H9 (cell line): ENCODE data around the gene STKLD1. TPM values are rescaled to one million over a fixed set of nuclear protein-coding genes. Genes with fewer than 3 reads are reported as not detected.

Experiments used
- DNase-seq: peaks from one replicate; pipeline ENCODE4 v3.0.0-alpha.2; 2017
- H2AFZ ChIP-seq: one replicate; pipeline ENCODE4 v1.6.1; 2013; ENCODE audit warnings: mild to moderate bottlenecking, low read length, control low read depth, moderate library complexity
- H2AK5ac ChIP-seq: 2 replicates; pipeline ENCODE4 v1.6.1; 2013; ENCODE audit warnings: low read length, control low read depth, mixed read lengths; ENCODE audit not compliant: insufficient read length
- H2BK120ac ChIP-seq: one replicate; pipeline ENCODE4 v1.6.1; 2013; ENCODE audit warnings: low read depth, mild to moderate bottlenecking, low read length, control low read depth, inconsistent platforms; ENCODE audit not compliant: poor library complexity, severe bottlenecking
- H2BK12ac ChIP-seq: 2 replicates; pipeline ENCODE4 v1.6.1; 2013; ENCODE audit warnings: low read length, control low read depth, mixed read lengths, low read depth; ENCODE audit not compliant: insufficient read length
- H2BK15ac ChIP-seq: 2 replicates; pipeline ENCODE4 v1.6.1; 2013; ENCODE audit warnings: low read depth, low read length, control low read depth
- H2BK20ac ChIP-seq: one replicate; pipeline ENCODE4 v1.6.1; 2013; ENCODE audit warnings: low read depth, mild to moderate bottlenecking, low read length, control low read depth, inconsistent platforms; ENCODE audit not compliant: poor library complexity, severe bottlenecking
- H2BK5ac ChIP-seq: 2 replicates; pipeline ENCODE4 v1.6.1; 2013; ENCODE audit warnings: low read length, control low read depth, mixed read lengths; ENCODE audit not compliant: insufficient read length
- H3K14ac ChIP-seq: 2 replicates; pipeline ENCODE4 v1.6.1; 2013; ENCODE audit warnings: low read length, control low read depth; ENCODE audit not compliant: insufficient read depth
- H3K18ac ChIP-seq: 2 replicates; pipeline ENCODE4 v1.6.1; 2013; ENCODE audit warnings: low read depth, mild to moderate bottlenecking, mixed read lengths, low read length, control low read depth; ENCODE audit not compliant: insufficient read length
- H3K23ac ChIP-seq: 2 replicates; pipeline ENCODE4 v1.6.1; 2013; ENCODE audit warnings: low read length, control low read depth, mixed read lengths, low read depth; ENCODE audit not compliant: insufficient read length
- H3K23me2 ChIP-seq: 2 replicates; pipeline ENCODE4 v1.6.1; 2013; ENCODE audit warnings: low read depth, mild to moderate bottlenecking, mixed read lengths, low read length, control low read depth; ENCODE audit not compliant: insufficient read length, poor library complexity, severe bottlenecking
- H3K27ac ChIP-seq: 2 replicates; pipeline ENCODE4 v1.5.1; 2013; ENCODE audit warnings: low read length, control low read depth, mixed read lengths, low read depth; ENCODE audit not compliant: insufficient read length
- H3K27me3 ChIP-seq: 2 replicates; pipeline ENCODE4 v1.6.1; 2013; ENCODE audit warnings: low read length, control low read depth, inconsistent platforms; ENCODE audit not compliant: insufficient read depth
- H3K4ac ChIP-seq: 2 replicates; pipeline ENCODE4 v1.6.1; 2013; ENCODE audit warnings: low read depth, mild to moderate bottlenecking, control low read depth, inconsistent platforms, low read length, moderate library complexity
- H3K4me1 ChIP-seq: 2 replicates; pipeline ENCODE4 v1.6.1; 2013; ENCODE audit warnings: low read length, control low read depth, inconsistent platforms; ENCODE audit not compliant: insufficient read depth
- H3K4me2 ChIP-seq: 2 replicates; pipeline ENCODE4 v1.6.1; 2013; ENCODE audit warnings: low read length, control low read depth, mixed read lengths; ENCODE audit not compliant: insufficient read length, insufficient read depth
- H3K56ac ChIP-seq: 2 replicates; pipeline ENCODE4 v1.6.1; 2013; ENCODE audit warnings: low read depth, mild to moderate bottlenecking, mixed read lengths, low read length, control low read depth; ENCODE audit not compliant: insufficient read length
- H3K79me1 ChIP-seq: 2 replicates; pipeline ENCODE4 v1.6.1; 2013; ENCODE audit warnings: low read depth, mild to moderate bottlenecking, moderate library complexity, low read length, control low read depth, inconsistent platforms; ENCODE audit not compliant: insufficient read depth, poor library complexity, severe bottlenecking
- H3K79me2 ChIP-seq: 2 replicates; pipeline ENCODE4 v1.6.1; 2013; ENCODE audit warnings: low read length, control low read depth, inconsistent platforms; ENCODE audit not compliant: insufficient read depth
- H3K9ac ChIP-seq: 2 replicates; pipeline ENCODE4 v1.6.1; 2013; ENCODE audit warnings: low read length, control low read depth, mixed read lengths; ENCODE audit not compliant: insufficient read length; ENCODE audit errors: extremely low read depth
- H3K9me3 ChIP-seq: one replicate; pipeline ENCODE4 v1.6.1; 2013; ENCODE audit warnings: low read depth, low read length, inconsistent platforms; ENCODE audit not compliant: control insufficient read depth
- H3T11ph ChIP-seq: one replicate; pipeline ENCODE4 v1.6.1; 2013; ENCODE audit warnings: mild to moderate bottlenecking, low read length, control low read depth, inconsistent platforms
- H4K20me1 ChIP-seq: one replicate; pipeline ENCODE4 v1.6.1; 2013; ENCODE audit not compliant: control insufficient read depth, insufficient read length, insufficient read depth
- H4K5ac ChIP-seq: 2 replicates; pipeline ENCODE4 v1.6.1; 2013; ENCODE audit warnings: low read depth, mild to moderate bottlenecking, mixed read lengths, low read length, control low read depth; ENCODE audit not compliant: insufficient read length
- H4K8ac ChIP-seq: replicated peaks from 2 replicates; pipeline ENCODE4 v1.6.1; 2013; ENCODE audit warnings: low read length, control low read depth, mixed read lengths, low read depth; ENCODE audit not compliant: insufficient read length
- H4K91ac ChIP-seq: 2 replicates; pipeline ENCODE4 v1.6.1; 2013; ENCODE audit warnings: low read depth, mild to moderate bottlenecking, moderate library complexity, mixed read lengths, low read length, control low read depth; ENCODE audit not compliant: insufficient read length
- H3K27ac Mint-ChIP-seq, 3 experiments: 2 replicates in 2 of 3; 3 replicates in 1 of 3; pipeline ENCODE4 v1.8.0; 2020 to 2021; ENCODE audit warnings: mixed read lengths in 3 of 3, mild to moderate bottlenecking in 1 of 3, moderate library complexity in 1 of 3
- H3K27me3 Mint-ChIP-seq: 2 replicates; pipeline ENCODE4 v1.8.0; 2021; ENCODE audit warnings: low read depth, mild to moderate bottlenecking, moderate library complexity, mixed read lengths
- H3K36me3 Mint-ChIP-seq, 3 experiments: 2 replicates in 2 of 3; 3 replicates in 1 of 3; pipeline ENCODE4 v1.8.0; 2020 to 2021; ENCODE audit warnings: low read depth in 3 of 3, mixed read lengths in 3 of 3; ENCODE audit not compliant: insufficient read depth in 1 of 3
- H3K4me1 Mint-ChIP-seq, 2 experiments: 2 replicates each; pipeline ENCODE4 v1.8.0; 2020; ENCODE audit warnings: mixed read lengths in 2 of 2
- H3K4me3 Mint-ChIP-seq, 2 experiments: 2 replicates in 1 of 2; 3 replicates in 1 of 2; pipeline ENCODE4 v1.8.0; 2020 to 2021; ENCODE audit warnings: mild to moderate bottlenecking in 2 of 2, mixed read lengths in 2 of 2, moderate library complexity in 1 of 2
- H3K9me3 Mint-ChIP-seq, 2 experiments: 2 replicates in 1 of 2; 3 replicates in 1 of 2; pipeline ENCODE4 v1.8.0; 2020; ENCODE audit warnings: mild to moderate bottlenecking in 2 of 2, mixed read lengths in 2 of 2, moderate library complexity in 1 of 2
- CTCF ChIP-seq: fragments of 200-600 bp; sonication (generic); conservative IDR thresholded peaks from 3 replicates; pipeline ENCODE4 v1.8.0; 2021; ENCODE audit warnings: antibody characterized with exemption, mild to moderate bottlenecking
- WGBS: extraction: QIAGEN DNeasy Blood & Tissue Kit; methylation state at CpG from one replicate; pipeline ENCODE4 v1.1.7; 2013; ENCODE audit warnings: missing lambda C conversion rate, low lambda C conversion rate, mixed read lengths; ENCODE audit not compliant: insufficient read length; ENCODE audit errors: extremely low coverage; 5-methylcytosine and 5-hydroxymethylcytosine counted together
- total RNA-seq: library from RNA; stranded (reverse); gene quantifications from 2 replicates; pipeline ENCODE4 v1.2.1, GENCODE V29; 2021

Gene STKLD1
- total RNA-seq, 1 experiment from 2014 or later, result 0.57 TPM

DNA sequence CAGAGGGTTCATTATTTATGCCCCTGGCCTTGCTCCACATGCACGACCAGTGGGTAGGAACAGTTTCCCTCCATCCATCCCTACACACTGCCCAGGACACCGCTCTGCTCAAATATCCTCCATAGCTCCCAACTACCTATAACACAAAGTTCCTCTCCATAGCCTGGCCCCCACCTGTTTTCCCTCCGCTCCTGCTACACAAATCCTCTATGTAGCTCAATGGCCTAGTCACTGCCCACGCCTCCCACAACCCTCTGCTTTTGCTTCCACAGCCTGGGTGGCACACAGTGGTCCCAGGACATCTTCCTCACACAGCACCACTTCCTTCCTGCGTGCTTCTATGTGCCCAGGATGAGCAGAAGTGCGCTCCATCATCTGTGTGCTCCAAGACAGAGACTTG, 21.2 kb downstream of the STKLD1 start:
- Histone ChIP-seq H3K27ac (no peak overlapping the region), H2BK120ac (no peak overlapping the region), H4K8ac (no peak overlapping the region), H3K79me1 (no peaks in the 10 kb centered on the region), H2BK20ac (no peak overlapping the region), H3T11ph (no peak overlapping the region), H2AK5ac (no peak overlapping the region), H3K4me1 (no peaks in the 10 kb centered on the region), H3K23me2 (no peaks in the 10 kb centered on the region), H3K56ac (no peak overlapping the region), H2BK15ac (no peak overlapping the region), H3K4me2 (no peak overlapping the region), H4K20me1 (no peaks in the 10 kb centered on the region), H3K14ac (no peak overlapping the region), H3K18ac (no peak overlapping the region), H2BK5ac (no peak overlapping the region), H3K79me2 (no peaks in the 10 kb centered on the region), H4K91ac (no peak overlapping the region), H3K23ac (no peak overlapping the region), H3K9me3 (no peaks in the 10 kb centered on the region), H4K5ac (no peak overlapping the region), H3K27me3 (no peaks in the 10 kb centered on the region), H3K4ac (no peak overlapping the region), H3K9ac (no peak overlapping the region), H2BK12ac (no peak overlapping the region), H2AFZ (no peak overlapping the region)
- Mint-ChIP-seq H3K27ac (no peak overlapping the region; a peak in 1 of 7 replicates), H3K4me3 (no peak overlapping the region), H3K4me1 (peaks cover 0 to 3% of the 10 kb centered on the region in 2 experiments; a peak in 1 of 4 replicates), H3K36me3 (no peaks in the 10 kb centered on the region; a peak in 1 of 7 replicates), H3K27me3 (peaks cover 24% of the 10 kb centered on the region), H3K9me3 (peaks cover 0 to 2% of the 10 kb centered on the region in 2 experiments; a peak in 1 of 5 replicates)
- DNase-seq, result no peak
- no peak for TF ChIP-seq CTCF
- WGBS, result no CpG with 5 or more reads among the region's 6 CpGs
